Large intestine (tissue), 3 donors: ENCODE data around the gene ANKFY1. TPM values are rescaled to one million over a fixed set of nuclear protein-coding genes. Genes with fewer than 3 reads are reported as not detected.

Experiments
- DNase-seq, 2 donors: peaks; one replicate each; pipeline versions ENCODE4 v3.0.0 to v3.0.0-alpha.2; 2013
- H3K27ac ChIP-seq: one replicate; pipeline ENCODE4 v1.5.1; 2013; ENCODE audit warnings: low read length
- H3K27me3 ChIP-seq: 2 replicates; pipeline ENCODE4 v1.6.1; 2013; ENCODE audit warnings: low read length; ENCODE audit not compliant: control insufficient read depth, insufficient read depth
- H3K36me3 ChIP-seq: 2 replicates; pipeline ENCODE4 v1.6.1; 2013; ENCODE audit warnings: low read length; ENCODE audit not compliant: control insufficient read depth, insufficient read depth
- H3K4me1 ChIP-seq: one replicate; pipeline ENCODE4 v1.6.1; 2013; ENCODE audit warnings: low read length; ENCODE audit not compliant: control insufficient read depth, insufficient read depth
- H3K4me3 ChIP-seq: one replicate; pipeline ENCODE4 v1.5.1; 2013; ENCODE audit warnings: low read length
- H3K9me3 ChIP-seq: one replicate; pipeline ENCODE4 v1.6.1; 2013; ENCODE audit warnings: mild to moderate bottlenecking, low read depth, low read length, moderate library complexity; ENCODE audit not compliant: control insufficient read depth
- WGBS: methylation state at CpG from one replicate; pipeline ENCODE4 v1.1.5; 2013; ENCODE audit warnings: low lambda C conversion rate; ENCODE audit not compliant: insufficient coverage; 5-methylcytosine and 5-hydroxymethylcytosine counted together
- polyA plus RNA-seq: library from polyadenylated mRNA; unstranded; fragments of 120-200 nt; gene quantifications from one replicate; pipeline ENCODE4 v1.2.1, GENCODE V29; 2013

ANKFY1 gene
- polyA plus RNA-seq, 1 donor: 38.7 TPM

DNA sequence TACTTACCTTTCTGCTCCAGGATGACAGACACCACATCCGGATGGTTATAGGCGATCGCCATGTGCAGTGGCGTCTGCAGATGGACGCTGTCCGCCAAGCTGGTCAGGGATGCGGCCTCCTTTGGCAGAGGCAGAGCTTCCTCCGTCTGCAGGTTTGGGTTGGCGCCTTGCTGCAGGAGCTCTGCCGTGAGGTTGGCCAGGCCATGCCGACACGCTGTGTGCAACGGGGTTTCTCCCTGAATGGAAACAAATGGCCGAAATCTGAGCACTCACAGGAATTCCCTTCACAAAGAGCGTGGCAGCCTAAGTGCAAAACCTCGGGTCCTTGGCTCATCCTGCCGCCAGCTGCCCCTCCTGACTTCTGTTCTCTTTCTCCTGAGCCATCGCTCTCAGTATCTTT, 79.0 kb downstream of the ANKFY1 start:
- no peak for DNase-seq
- peaks cover 74% of the 10 kb centered on the region for H3K36me3 ChIP-seq
- H3K4me1 ChIP-seq: peaks cover 4% of the 10 kb centered on the region
- H3K4me3 ChIP-seq: no peak overlapping the region
- H3K27ac ChIP-seq: no peak overlapping the region
- H3K27me3 ChIP-seq: no peaks in the 10 kb centered on the region
- no peaks in the 10 kb centered on the region for H3K9me3 ChIP-seq
- no CpG with 5 or more reads among the region's 18 CpGs for WGBS

DNA sequence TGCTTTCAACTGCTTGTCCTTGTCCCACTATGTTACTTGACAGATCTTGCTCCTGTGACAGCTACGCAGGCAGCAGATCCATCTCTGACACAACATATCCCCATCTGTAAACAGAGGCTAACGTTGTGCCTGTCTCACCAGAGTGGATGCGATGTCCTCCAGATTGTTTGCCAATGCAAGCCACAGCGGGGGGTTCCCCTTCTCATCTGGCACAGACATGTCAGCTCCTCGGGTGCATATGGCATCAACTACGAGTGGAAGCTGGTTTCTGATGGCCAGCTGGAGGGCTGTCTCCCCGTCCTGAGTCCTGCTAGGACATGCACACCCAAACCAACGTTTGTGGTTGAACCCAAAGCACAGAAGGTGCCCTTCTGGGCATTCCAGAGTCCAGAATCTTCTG, 81.7 kb downstream of the ANKFY1 start:
- peaks cover 4% of the 10 kb centered on the region for H3K4me1 ChIP-seq
- no peaks in the 10 kb centered on the region for H3K9me3 ChIP-seq
- no peak overlapping the region for H3K27ac ChIP-seq
- no peak for DNase-seq
- no peak overlapping the region for H3K4me3 ChIP-seq
- WGBS: 88% methylated on average over 4 of the region's 8 CpGs
- peaks cover 76% of the 10 kb centered on the region for H3K36me3 ChIP-seq
- no peaks in the 10 kb centered on the region for H3K27me3 ChIP-seq

DNA sequence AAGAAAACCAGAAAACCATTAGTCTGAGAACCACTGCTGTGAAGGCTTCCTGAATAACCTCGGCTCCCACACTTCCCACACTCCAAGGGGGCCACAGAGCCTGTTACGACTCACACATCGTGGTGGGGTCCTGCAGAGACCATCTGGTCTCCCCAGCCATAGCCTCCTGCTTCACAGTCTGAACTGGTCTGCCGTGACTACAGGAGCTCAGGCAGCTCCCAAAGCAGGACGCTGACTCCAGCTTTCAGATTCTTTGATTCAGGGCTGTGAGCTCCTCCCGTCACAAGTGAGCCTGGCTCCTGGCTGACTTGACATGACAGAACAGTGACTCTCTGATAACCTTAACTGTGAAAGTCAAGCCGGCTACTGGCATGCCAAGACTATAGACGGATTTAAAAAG, 83.0 kb downstream of the ANKFY1 start:
- DNase-seq: no peak
- H3K4me3 ChIP-seq: no peak overlapping the region
- H3K27ac ChIP-seq: no peak overlapping the region
- H3K9me3 ChIP-seq: no peaks in the 10 kb centered on the region
- no CpG with 5 or more reads among the region's 8 CpGs for WGBS
- peaks cover 84% of the 10 kb centered on the region for H3K36me3 ChIP-seq
- H3K4me1 ChIP-seq: no peaks in the 10 kb centered on the region
- no peaks in the 10 kb centered on the region for H3K27me3 ChIP-seq

DNA sequence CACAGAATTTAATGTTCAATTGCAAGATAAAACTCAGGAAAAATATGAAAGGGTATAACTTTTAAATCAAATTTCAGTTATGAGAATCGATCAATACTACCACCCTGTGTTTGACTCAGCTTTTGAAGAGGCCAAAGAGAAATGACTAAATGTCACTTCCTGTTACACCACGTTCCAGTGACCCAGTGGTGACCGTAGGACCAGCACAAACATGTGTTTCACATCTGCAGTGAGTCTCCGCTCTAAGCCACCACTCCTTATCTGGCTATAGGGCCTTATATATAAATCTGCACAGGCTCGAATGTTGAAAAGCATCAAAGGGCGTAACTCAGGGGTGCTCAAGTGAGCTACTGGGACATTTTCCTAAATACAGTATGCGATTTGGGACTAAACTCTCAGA, 84.7 kb downstream of the ANKFY1 start:
- 89% methylated on average over 3 of the region's 7 CpGs for WGBS
- Histone ChIP-seq H3K27ac (no peak overlapping the region), H3K27me3 (no peaks in the 10 kb centered on the region), H3K36me3 (peaks cover 85% of the 10 kb centered on the region), H3K9me3 (no peaks in the 10 kb centered on the region), H3K4me1 (no peaks in the 10 kb centered on the region), H3K4me3 (no peak overlapping the region)
- no peak for DNase-seq

DNA sequence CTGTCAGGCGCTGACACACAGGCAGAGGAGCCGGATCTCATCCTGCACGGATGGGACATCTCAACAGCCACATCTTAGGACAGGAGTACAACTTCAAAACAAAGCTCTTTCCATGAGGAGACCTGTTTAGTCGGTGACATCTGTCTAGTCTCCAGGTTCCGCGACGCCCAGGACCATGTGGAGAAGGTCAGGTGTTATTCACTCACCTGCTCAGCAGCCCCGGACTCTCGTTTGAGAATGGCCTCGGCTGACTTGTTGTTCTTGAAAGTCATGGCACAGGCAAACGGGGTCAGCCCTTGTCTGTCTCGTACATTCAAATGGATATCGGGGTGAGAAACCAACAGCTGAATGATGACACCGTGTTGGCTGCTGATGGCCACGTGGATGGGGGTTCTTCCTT, 85.1 kb downstream of the ANKFY1 start:
- 90% methylated on average over 2 of the region's 15 CpGs for WGBS
- Histone ChIP-seq H3K36me3 (peaks cover 86% of the 10 kb centered on the region), H3K27me3 (no peaks in the 10 kb centered on the region), H3K9me3 (no peaks in the 10 kb centered on the region), H3K4me1 (no peaks in the 10 kb centered on the region), H3K27ac (no peak overlapping the region), H3K4me3 (no peak overlapping the region)
- DNase-seq: no peak

DNA sequence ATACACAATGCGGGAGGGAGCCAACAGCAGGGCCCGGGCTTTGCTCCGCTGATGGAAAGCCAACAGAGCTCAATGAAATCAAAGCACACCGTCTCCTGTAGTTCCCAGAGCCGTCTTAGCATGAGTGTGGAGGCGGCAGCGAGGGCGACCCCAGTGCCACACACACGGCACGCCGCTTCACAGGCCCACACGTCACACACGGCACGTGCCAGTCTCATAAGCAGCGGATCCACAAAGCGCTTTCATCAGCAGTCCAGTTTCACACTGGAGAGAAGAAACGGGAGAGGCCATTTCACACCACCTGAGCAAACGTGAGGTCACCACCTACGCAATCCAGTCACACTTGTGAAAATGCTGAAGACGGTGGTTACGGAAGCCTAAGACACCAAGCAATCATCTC, 86.0 kb downstream of the ANKFY1 start:
- H3K27ac ChIP-seq: no peak overlapping the region
- peaks cover 86% of the 10 kb centered on the region for H3K36me3 ChIP-seq
- WGBS: no CpG with 5 or more reads among the region's 21 CpGs

DNA sequence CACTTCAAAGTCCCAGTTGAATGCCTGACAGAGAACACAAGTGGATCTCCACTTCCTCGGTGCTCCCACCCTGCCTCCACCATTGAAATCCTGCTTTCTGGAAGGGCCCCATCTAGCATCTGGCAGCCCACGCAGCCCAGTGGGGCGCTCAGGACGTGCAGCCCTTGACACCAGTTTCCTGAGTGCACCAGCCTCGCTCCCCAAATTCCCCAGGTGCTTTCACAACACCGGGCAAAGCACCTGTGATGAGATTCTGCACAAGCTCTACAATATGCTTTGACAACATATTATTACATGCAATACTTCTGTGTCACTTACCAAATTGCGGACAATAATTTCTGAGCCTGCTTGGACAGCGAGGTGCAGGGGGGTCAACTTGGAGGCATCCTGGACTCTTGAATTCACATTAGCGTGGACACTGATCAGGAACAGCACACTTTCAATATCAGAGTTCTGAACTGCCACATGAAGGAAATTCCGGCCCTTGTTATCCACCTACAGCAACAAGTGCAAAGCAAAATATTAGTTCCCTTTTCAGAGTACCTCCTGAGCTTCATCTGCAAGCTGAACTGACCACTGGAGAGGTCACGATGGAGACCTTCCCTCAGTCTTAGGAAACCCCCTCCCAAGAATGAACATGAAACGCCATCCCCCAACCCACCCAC, 86.8 kb downstream of the ANKFY1 start:
- no peak overlapping the region for H3K27ac ChIP-seq
- WGBS: no CpG with 5 or more reads among the region's 12 CpGs
- H3K27me3 ChIP-seq: no peaks in the 10 kb centered on the region
- no peaks in the 10 kb centered on the region for H3K9me3 ChIP-seq
- no peak overlapping the region for H3K4me3 ChIP-seq
- DNase-seq: no peak
- H3K36me3 ChIP-seq: peaks cover 90% of the 10 kb centered on the region
- no peaks in the 10 kb centered on the region for H3K4me1 ChIP-seq

More for the DNA sequence above, 86.0 kb downstream of the ANKFY1 start:
- H3K27me3 ChIP-seq: no peaks in the 10 kb centered on the region
- H3K9me3 ChIP-seq: no peaks in the 10 kb centered on the region
- no peak for DNase-seq
- no peaks in the 10 kb centered on the region for H3K4me1 ChIP-seq
- no peak overlapping the region for H3K4me3 ChIP-seq

DNA sequence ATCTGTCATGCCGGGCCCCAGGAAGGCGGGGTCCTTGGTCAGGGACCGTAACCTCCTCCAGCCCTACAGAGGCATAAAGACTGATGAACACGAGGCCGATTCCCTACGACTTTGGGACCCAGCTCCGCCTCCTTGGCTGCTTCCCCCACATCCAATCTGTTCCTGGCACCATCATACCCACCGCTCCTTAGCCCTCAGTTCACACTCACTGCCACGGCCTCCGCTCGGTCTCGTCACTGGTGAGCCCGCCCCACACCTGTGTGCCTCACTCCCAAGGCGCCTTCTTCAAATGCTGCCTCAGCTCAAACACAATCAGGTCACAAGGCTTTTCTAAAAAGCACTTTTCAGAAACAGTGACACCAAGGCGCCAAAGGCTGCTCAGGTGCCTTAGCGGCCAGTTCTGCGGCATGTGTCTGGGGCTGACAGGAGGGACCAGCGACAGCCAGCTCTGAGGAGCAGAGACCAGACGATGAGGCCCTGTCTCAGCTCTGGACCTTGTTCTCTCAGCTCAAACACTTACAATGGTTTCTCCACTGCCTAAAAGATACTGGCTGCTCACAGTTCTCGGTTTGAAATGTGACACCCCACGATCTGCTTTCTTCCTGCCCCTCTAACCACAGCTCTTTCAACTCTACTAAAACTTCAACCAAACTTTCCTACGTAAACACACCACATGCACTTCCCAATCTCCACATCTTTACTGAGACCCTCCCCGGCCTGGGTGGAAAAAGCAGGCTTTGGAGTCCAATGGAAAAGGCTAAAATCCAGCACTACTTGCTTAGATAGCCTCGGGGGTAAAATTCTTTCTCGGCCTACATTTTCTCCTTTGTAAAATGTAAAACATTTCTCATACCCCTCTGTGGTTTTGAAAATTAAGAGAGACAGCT, 87.6 kb downstream of the ANKFY1 start:
- no peak overlapping the region for H3K4me3 ChIP-seq
- no peaks in the 10 kb centered on the region for H3K27me3 ChIP-seq
- H3K9me3 ChIP-seq: no peaks in the 10 kb centered on the region
- WGBS: 53% methylated on average over 2 of the region's 25 CpGs
- no peaks in the 10 kb centered on the region for H3K4me1 ChIP-seq
- no peak overlapping the region for H3K27ac ChIP-seq
- H3K36me3 ChIP-seq: peaks cover 91% of the 10 kb centered on the region
- DNase-seq: no peak

DNA sequence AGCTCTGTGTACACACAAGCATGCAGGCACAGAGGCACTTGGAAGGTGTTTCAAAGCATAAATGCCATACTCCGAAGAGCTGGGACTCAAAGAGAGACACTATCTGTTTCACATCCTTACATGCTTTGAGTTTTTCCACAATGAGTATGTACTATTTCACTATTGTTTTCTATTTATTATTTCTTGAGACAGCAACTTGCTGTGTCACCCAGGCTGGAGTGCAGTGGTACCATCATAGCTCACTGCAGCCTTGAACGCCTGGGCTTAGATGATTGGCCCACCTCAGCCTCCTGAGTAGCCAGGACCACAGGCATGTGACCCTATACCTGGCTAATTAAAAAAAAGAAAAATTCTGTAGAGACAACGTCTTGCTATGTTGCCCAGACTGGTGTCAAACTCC, 89.2 kb downstream of the ANKFY1 start:
- H3K36me3 ChIP-seq: peaks cover 95% of the 10 kb centered on the region
- no peaks in the 10 kb centered on the region for H3K9me3 ChIP-seq
- no peaks in the 10 kb centered on the region for H3K4me1 ChIP-seq
- DNase-seq: no peak
- H3K27ac ChIP-seq: no peak overlapping the region
- 100% methylated on average over 1 of the region's 3 CpGs for WGBS
- no peaks in the 10 kb centered on the region for H3K27me3 ChIP-seq
- no peak overlapping the region for H3K4me3 ChIP-seq

DNA sequence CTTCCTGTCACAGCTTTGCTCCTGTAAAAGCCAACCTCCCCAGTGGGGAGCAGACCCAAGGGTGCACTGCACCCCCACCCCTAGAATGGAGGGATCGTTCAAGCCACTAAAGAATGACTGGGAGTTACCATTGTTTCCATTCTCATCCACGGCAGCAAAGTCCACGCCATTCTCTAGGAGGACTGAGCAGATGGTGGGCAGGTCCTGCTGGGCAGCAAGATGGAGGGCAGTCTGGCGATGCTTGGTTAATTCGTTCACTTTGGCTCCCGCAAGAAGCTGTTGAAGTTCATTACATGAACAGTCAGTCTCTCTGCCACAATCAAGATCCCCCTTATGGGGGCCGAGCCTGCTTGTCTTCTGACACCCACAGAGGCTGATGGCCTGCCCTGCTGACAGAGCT, 90.0 kb downstream of the ANKFY1 start:
- DNase-seq: no peak
- Histone ChIP-seq H3K36me3 (peaks cover 95% of the 10 kb centered on the region), H3K27ac (no peak overlapping the region)

More for the DNA sequence above, 90.0 kb downstream of the ANKFY1 start:
- Histone ChIP-seq H3K27me3 (no peaks in the 10 kb centered on the region), H3K9me3 (no peaks in the 10 kb centered on the region), H3K4me3 (no peak overlapping the region), H3K4me1 (no peaks in the 10 kb centered on the region)
- 100% methylated on average over 1 of the region's 7 CpGs for WGBS
